ENCODE results near the gene ZNF280A. TPM values are rescaled to one million over a fixed set of nuclear protein-coding genes. Genes with fewer than 3 reads are reported as not detected.
"Not testable (repeated sequence)": the region's sequence is repeated elsewhere in the genome, so short reads cannot be mapped to it uniquely, and the experiment has no call there.

The ZNF280A gene
- total RNA-seq, 1 donor from 2014 or later, result not detected

- no peaks in the 10 kb centered on the region for H3K9me3 ChIP-seq (ENCODE audit: control insufficient read depth in 3 of 3, low read length in 3 of 3)
- no peak overlapping the region for H3K9ac ChIP-seq (ENCODE audit: low read depth in 1 of 3, low read length in 3 of 3)
- peaks cover 6 to 13% (median 7%) of the 10 kb centered on the region in 3 donors for H3K27me3 ChIP-seq (ENCODE audit: control insufficient read depth in 3 of 3, insufficient read depth in 3 of 3, low read length in 3 of 3)
- H3K27ac ChIP-seq (ENCODE audit: low read depth, low read length), result no peak overlapping the region
- no peak overlapping the region for H3K4me3 ChIP-seq (ENCODE audit: low read length in 3 of 3)
- no peaks in the 10 kb centered on the region for H3K36me3 ChIP-seq (ENCODE audit: control insufficient read depth in 3 of 3, insufficient read depth in 3 of 3, low read length in 3 of 3)
- H3K4me1 ChIP-seq (ENCODE audit: control insufficient read depth in 3 of 3, insufficient read depth in 3 of 3, low read length in 3 of 3), result no peaks in the 10 kb centered on the region
Measured at GRCh38 chr22:22546490-22546889, 26.4 kb upstream of the ZNF280A start.

GRCh38 chr22:22545084-22545483 is 25.0 kb upstream of the ZNF280A start:
- Histone ChIP-seq H3K9me3 (ENCODE audit: control insufficient read depth in 3 of 3, low read length in 3 of 3) (no peaks in the 10 kb centered on the region), H3K4me3 (ENCODE audit: low read length in 3 of 3) (no peak overlapping the region), H3K4me1 (ENCODE audit: control insufficient read depth in 3 of 3, insufficient read depth in 3 of 3, low read length in 3 of 3) (no peaks in the 10 kb centered on the region), H3K27me3 (ENCODE audit: control insufficient read depth in 3 of 3, insufficient read depth in 3 of 3, low read length in 3 of 3) (peaks cover 3 to 13% (median 6%) of the 10 kb centered on the region in 3 donors), H3K9ac (ENCODE audit: low read depth in 1 of 3, low read length in 3 of 3) (no peak overlapping the region), H3K27ac (ENCODE audit: low read depth, low read length) (no peak overlapping the region), H3K36me3 (ENCODE audit: control insufficient read depth in 3 of 3, insufficient read depth in 3 of 3, low read length in 3 of 3) (no peaks in the 10 kb centered on the region)

- H3K4me3 ChIP-seq (ENCODE audit: low read length in 3 of 3), result no peak overlapping the region
- no peak overlapping the region for H3K9ac ChIP-seq (ENCODE audit: low read depth in 1 of 3, low read length in 3 of 3)
- no peaks in the 10 kb centered on the region for H3K4me1 ChIP-seq (ENCODE audit: control insufficient read depth in 3 of 3, insufficient read depth in 3 of 3, low read length in 3 of 3)
- no peaks in the 10 kb centered on the region for H3K9me3 ChIP-seq (ENCODE audit: control insufficient read depth in 3 of 3, low read length in 3 of 3)
- no peaks in the 10 kb centered on the region for H3K36me3 ChIP-seq (ENCODE audit: control insufficient read depth in 3 of 3, insufficient read depth in 3 of 3, low read length in 3 of 3)
- H3K27ac ChIP-seq (ENCODE audit: low read depth, low read length), result no peak overlapping the region
- H3K27me3 ChIP-seq (ENCODE audit: control insufficient read depth in 3 of 3, insufficient read depth in 3 of 3, low read length in 3 of 3), result peaks cover 0 to 8% (median 6%) of the 10 kb centered on the region in 3 donors
Measured at GRCh38 chr22:22538226-22538989, 18.3 kb upstream of the ZNF280A start.

- H3K9me3 ChIP-seq (ENCODE audit: control insufficient read depth in 3 of 3, low read length in 3 of 3), result no peaks in the 10 kb centered on the region
- no peaks in the 10 kb centered on the region for H3K36me3 ChIP-seq (ENCODE audit: control insufficient read depth in 3 of 3, insufficient read depth in 3 of 3, low read length in 3 of 3)
- H3K4me3 ChIP-seq (ENCODE audit: low read length in 3 of 3), result no peak overlapping the region
- H3K9ac ChIP-seq (ENCODE audit: low read depth in 1 of 3, low read length in 3 of 3), result no peak overlapping the region
- H3K4me1 ChIP-seq (ENCODE audit: control insufficient read depth in 3 of 3, insufficient read depth in 3 of 3, low read length in 3 of 3), result no peaks in the 10 kb centered on the region
- no peak overlapping the region for H3K27ac ChIP-seq (ENCODE audit: low read depth, low read length)
- H3K27me3 ChIP-seq (ENCODE audit: control insufficient read depth in 3 of 3, insufficient read depth in 3 of 3, low read length in 3 of 3), result peaks cover 0 to 1% (median 0%) of the 10 kb centered on the region in 3 donors
Measured at GRCh38 chr22:22536916-22537315, 16.8 kb upstream of the ZNF280A start.

- no peaks in the 10 kb centered on the region for H3K36me3 ChIP-seq (ENCODE audit: control insufficient read depth in 3 of 3, insufficient read depth in 3 of 3, low read length in 3 of 3)
- H3K9me3 ChIP-seq (ENCODE audit: control insufficient read depth in 3 of 3, low read length in 3 of 3), result no peaks in the 10 kb centered on the region
- no peak overlapping the region for H3K27ac ChIP-seq (ENCODE audit: low read depth, low read length)
- H3K27me3 ChIP-seq (ENCODE audit: control insufficient read depth in 3 of 3, insufficient read depth in 3 of 3, low read length in 3 of 3), result no peaks in the 10 kb centered on the region
- H3K9ac ChIP-seq (ENCODE audit: low read depth in 1 of 3, low read length in 3 of 3), result no peak overlapping the region
- H3K4me1 ChIP-seq (ENCODE audit: control insufficient read depth in 3 of 3, insufficient read depth in 3 of 3, low read length in 3 of 3), result no peaks in the 10 kb centered on the region
- no peak overlapping the region for H3K4me3 ChIP-seq (ENCODE audit: low read length in 3 of 3)
Measured at GRCh38 chr22:22536515-22536914, 16.4 kb upstream of the ZNF280A start.

GRCh38 chr22:22535662-22536061 is 15.6 kb upstream of the ZNF280A start:
- no peaks in the 10 kb centered on the region for H3K27me3 ChIP-seq (ENCODE audit: control insufficient read depth in 3 of 3, insufficient read depth in 3 of 3, low read length in 3 of 3)
- H3K36me3 ChIP-seq (ENCODE audit: control insufficient read depth in 3 of 3, insufficient read depth in 3 of 3, low read length in 3 of 3), result no peaks in the 10 kb centered on the region
- no peak overlapping the region for H3K4me3 ChIP-seq (ENCODE audit: low read length in 3 of 3)
- H3K27ac ChIP-seq (ENCODE audit: low read depth, low read length), result no peak overlapping the region
- no peaks in the 10 kb centered on the region for H3K9me3 ChIP-seq (ENCODE audit: control insufficient read depth in 3 of 3, low read length in 3 of 3)
- no peaks in the 10 kb centered on the region for H3K4me1 ChIP-seq (ENCODE audit: control insufficient read depth in 3 of 3, insufficient read depth in 3 of 3, low read length in 3 of 3)
- H3K9ac ChIP-seq (ENCODE audit: low read depth in 1 of 3, low read length in 3 of 3), result no peak overlapping the region

- no peaks in the 10 kb centered on the region for H3K4me1 ChIP-seq (ENCODE audit: control insufficient read depth in 3 of 3, insufficient read depth in 3 of 3, low read length in 3 of 3)
- H3K36me3 ChIP-seq (ENCODE audit: control insufficient read depth in 3 of 3, insufficient read depth in 3 of 3, low read length in 3 of 3), result no peaks in the 10 kb centered on the region
- H3K9me3 ChIP-seq (ENCODE audit: control insufficient read depth in 3 of 3, low read length in 3 of 3), result no peaks in the 10 kb centered on the region
- no peaks in the 10 kb centered on the region for H3K27me3 ChIP-seq (ENCODE audit: control insufficient read depth in 3 of 3, insufficient read depth in 3 of 3, low read length in 3 of 3)
- no peak overlapping the region for H3K9ac ChIP-seq (ENCODE audit: low read depth in 1 of 3, low read length in 3 of 3)
- no peak overlapping the region for H3K27ac ChIP-seq (ENCODE audit: low read depth, low read length)
- no peak overlapping the region for H3K4me3 ChIP-seq (ENCODE audit: low read length in 3 of 3)
Measured at GRCh38 chr22:22534604-22535415, 14.7 kb upstream of the ZNF280A start.

GRCh38 chr22:22533863-22534262 is 13.8 kb upstream of the ZNF280A start:
- Histone ChIP-seq H3K4me1 (ENCODE audit: control insufficient read depth in 3 of 3, insufficient read depth in 3 of 3, low read length in 3 of 3) (no peaks in the 10 kb centered on the region), H3K36me3 (ENCODE audit: control insufficient read depth in 3 of 3, insufficient read depth in 3 of 3, low read length in 3 of 3) (no peaks in the 10 kb centered on the region), H3K9ac (ENCODE audit: low read depth in 1 of 3, low read length in 3 of 3) (no peak overlapping the region), H3K4me3 (ENCODE audit: low read length in 3 of 3) (no peak overlapping the region), H3K27me3 (ENCODE audit: control insufficient read depth in 3 of 3, insufficient read depth in 3 of 3, low read length in 3 of 3) (no peaks in the 10 kb centered on the region), H3K9me3 (ENCODE audit: control insufficient read depth in 3 of 3, low read length in 3 of 3) (no peaks in the 10 kb centered on the region), H3K27ac (ENCODE audit: low read depth, low read length) (no peak overlapping the region)

GRCh38 chr22:22533417-22533816 is 13.3 kb upstream of the ZNF280A start:
- H3K27me3 ChIP-seq (ENCODE audit: control insufficient read depth in 3 of 3, insufficient read depth in 3 of 3, low read length in 3 of 3), result no peaks in the 10 kb centered on the region
- no peaks in the 10 kb centered on the region for H3K4me1 ChIP-seq (ENCODE audit: control insufficient read depth in 3 of 3, insufficient read depth in 3 of 3, low read length in 3 of 3)
- H3K36me3 ChIP-seq (ENCODE audit: control insufficient read depth in 3 of 3, insufficient read depth in 3 of 3, low read length in 3 of 3), result no peaks in the 10 kb centered on the region
- H3K9ac ChIP-seq (ENCODE audit: low read depth in 1 of 3, low read length in 3 of 3), result no peak overlapping the region
- H3K4me3 ChIP-seq (ENCODE audit: low read length in 3 of 3), result no peak overlapping the region
- no peaks in the 10 kb centered on the region for H3K9me3 ChIP-seq (ENCODE audit: control insufficient read depth in 3 of 3, low read length in 3 of 3)
- H3K27ac ChIP-seq (ENCODE audit: low read depth, low read length), result no peak overlapping the region

- not testable (repeated sequence) for H3K9ac ChIP-seq (ENCODE audit: low read depth in 1 of 3, low read length in 3 of 3); H3K4me3 ChIP-seq (ENCODE audit: low read length in 3 of 3); H3K36me3 ChIP-seq (ENCODE audit: control insufficient read depth in 3 of 3, insufficient read depth in 3 of 3, low read length in 3 of 3); H3K27ac ChIP-seq (ENCODE audit: low read depth, low read length); H3K4me1 ChIP-seq (ENCODE audit: control insufficient read depth in 3 of 3, insufficient read depth in 3 of 3, low read length in 3 of 3); H3K9me3 ChIP-seq (ENCODE audit: control insufficient read depth in 3 of 3, low read length in 3 of 3); H3K27me3 ChIP-seq (ENCODE audit: control insufficient read depth in 3 of 3, insufficient read depth in 3 of 3, low read length in 3 of 3)
Measured at GRCh38 chr22:22532547-22533071, 12.5 kb upstream of the ZNF280A start.

Data from skeletal muscle tissue (tissue), 4 donors.